Pulmonary artery endothelial cell (primary cell): ENCODE data around the gene FAM20A. TPM values are rescaled to one million over a fixed set of nuclear protein-coding genes. Genes with fewer than 3 reads are reported as not detected.

ENCODE experiments used
- DNase-seq: peaks from one replicate; pipeline ENCODE4 v3.0.0-alpha.2; 2011; ENCODE audit warnings: low read depth, low spot score
- total RNA-seq: library from RNA; depleted of rRNA; stranded (reverse); fragments of >200 nt; gene quantifications from 2 replicates; pipeline ENCODE4 v1.2.3, GENCODE V29; 2014

FAM20A gene
- total RNA-seq, 1 donor from 2014 or later, result not detected

DNA sequence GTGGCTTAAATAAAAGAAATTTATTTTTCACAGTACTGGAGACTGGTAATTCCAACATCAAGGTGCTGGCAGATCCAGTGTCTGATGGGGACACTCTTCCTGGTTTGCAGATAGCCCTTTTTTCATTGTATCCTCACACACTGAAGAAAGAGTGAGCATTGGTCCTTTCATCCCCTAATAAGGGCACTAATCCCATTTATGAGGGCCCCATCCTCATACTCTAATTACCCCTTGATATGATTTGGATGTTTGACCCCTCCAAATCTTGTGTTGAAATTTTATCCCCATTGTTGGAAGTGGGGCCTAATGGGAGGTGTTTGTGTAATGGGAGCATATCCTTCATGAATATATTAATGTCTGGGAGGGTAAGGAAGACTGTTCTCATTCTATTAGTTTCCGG is 9.4 kb upstream of the FAM20A start:
- DNase-seq, result no peak

DNA sequence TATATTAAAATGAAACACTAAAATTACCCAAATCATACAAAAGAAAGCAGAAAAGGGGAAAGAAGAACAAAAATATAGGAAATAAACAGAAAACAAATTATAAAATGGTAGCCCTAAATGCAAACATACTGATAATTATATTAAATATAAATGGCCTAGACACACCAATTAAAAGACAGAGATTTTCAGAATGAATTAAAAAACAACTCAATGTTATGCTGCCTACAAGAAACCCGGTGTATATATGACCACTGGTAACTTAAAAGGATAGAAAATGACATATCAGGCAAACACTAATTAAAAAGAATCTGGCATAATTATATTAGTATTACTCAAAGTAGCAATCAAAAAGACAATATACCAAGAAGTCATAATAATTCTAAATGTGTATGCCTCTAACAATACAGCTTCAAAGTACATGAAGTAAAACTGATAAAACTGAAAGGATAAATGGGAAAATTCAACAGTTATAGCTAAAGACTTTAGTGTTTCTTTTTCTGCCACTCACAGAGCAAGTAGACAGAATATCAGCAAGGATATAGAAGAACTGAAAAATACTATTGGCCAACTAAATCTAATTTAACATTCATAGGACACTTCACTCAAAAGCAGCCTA is 7.5 kb upstream of the FAM20A start:
- no peak for DNase-seq

GRCh38 chr17:68606451-68607307 is 5.5 kb upstream of the FAM20A start:
- no peak for DNase-seq

DNA sequence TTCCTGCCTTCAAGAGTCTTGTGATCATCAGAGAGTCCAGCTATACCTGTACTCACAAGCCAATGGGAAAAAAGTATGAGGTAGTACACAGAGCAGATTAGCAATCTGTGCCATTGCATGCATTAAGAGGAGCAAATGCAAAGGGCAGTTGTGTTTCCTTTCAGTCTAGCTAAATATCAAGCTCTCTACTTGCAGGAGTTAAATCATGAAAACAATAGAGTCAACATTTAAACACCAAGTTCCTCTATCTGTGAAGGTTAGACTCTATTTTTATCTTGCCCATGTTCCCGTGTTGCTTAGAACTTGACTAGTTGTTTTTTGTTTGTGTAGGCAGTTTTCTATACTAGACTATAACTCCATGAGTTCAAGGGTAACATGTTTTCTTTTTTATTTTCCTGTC is 4.7 kb upstream of the FAM20A start:
- no peak for DNase-seq

- DNase-seq, result no peak
Measured at GRCh38 chr17:68603656-68604055, 2.5 kb upstream of the FAM20A start.

DNA sequence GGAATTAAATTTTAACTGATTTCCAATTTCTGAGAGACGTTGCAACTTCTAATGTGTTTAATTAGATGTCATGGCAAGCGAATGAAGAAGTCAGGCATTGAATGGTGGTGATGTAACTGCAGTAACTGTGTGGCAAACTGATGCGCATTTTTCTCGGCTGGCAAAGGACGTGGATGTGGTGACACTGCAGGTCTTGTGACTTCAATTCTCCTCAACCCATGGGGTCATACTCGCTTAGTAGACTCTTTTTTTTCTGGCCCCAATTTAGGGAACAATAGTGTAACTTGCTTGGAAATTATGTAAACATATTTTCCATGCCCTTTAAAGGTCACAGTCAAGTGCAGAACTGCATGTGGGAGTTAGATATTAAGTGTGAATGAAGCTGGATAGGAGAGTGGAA is 1.9 kb upstream of the FAM20A start:
- DNase-seq, result no peak

- no peak for DNase-seq
Measured at GRCh38 chr17:68602289-68602688, 1.1 kb upstream of the FAM20A start.

DNA sequence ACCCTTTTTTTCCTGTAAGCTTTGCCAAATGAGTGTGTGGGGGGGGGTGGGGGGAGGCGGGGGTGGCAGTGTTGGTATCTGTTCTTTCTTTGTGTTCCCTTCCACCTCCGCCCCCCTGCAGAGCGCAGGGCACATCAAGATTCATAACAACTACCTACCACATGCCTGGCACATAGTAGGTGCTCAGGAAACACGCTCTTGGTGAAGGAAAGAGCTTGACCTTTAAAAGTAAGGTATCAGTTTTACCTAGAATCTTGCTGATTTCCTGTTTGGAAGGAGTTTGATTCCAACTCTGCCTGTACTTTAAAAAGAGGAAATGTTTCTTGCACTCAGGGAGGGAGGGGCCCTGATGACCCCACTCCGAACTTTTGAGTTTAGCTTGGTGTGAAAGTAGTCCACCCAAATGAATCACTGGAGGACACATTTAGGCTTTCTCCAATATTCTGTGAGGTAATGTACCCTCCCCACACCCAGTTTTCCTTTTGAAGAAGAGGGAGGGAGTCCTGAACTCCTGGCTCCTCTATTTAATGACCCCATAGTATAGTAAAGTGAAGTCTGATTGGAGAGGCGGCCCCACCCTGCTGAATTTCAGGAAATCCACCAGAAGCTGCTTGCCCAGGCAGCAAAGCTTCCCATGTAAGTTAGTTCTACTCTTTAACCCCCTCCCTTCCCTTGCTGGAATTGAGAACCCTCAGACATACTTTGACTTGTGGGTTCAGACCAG is 560 bp upstream of the FAM20A start:
- no peak for DNase-seq

DNA sequence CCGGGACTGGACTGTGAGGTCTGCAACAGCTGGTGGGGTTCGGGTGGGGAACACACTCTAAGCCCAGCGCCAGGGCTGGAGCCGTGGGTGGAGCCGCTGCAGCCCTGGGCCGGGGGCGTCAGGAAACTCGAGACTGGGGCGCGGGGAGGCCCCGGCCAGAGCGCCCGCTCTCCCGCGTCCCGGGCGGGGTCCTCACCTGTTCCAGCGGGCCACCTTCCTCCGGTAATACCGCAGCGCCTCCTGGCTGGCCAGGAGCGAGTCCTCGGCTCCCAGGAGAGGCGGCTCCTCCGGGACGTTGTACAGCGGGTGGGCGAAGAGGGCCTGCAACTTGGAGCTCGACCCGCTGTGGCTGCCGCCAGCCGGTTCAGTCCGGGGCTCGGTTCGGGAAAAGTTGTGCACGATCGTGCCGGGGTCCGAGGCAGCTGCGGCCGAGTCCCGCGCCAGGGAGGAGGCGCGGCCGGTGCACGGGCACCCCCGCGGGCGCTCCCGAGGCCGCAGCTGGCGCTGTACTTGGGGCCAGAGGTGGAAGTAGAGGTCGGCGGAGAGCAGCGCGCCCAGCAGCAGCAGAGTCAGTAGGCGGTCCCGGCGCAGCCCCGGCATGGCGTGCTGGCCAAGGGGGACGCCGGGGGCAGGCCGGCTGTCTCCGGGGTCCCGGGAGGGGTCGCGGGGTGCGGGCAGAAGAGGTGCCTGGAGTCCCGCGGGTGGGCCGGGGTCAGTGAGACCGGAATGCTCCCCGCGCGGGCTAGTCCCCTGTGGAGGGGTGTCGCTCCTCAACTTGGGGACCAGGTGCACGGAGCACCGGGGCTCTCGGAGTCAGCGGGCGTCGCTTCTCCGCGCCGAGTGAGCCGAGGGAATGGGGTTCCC is 868 bp downstream of the FAM20A start:
- DNase-seq, result no peak

DNA sequence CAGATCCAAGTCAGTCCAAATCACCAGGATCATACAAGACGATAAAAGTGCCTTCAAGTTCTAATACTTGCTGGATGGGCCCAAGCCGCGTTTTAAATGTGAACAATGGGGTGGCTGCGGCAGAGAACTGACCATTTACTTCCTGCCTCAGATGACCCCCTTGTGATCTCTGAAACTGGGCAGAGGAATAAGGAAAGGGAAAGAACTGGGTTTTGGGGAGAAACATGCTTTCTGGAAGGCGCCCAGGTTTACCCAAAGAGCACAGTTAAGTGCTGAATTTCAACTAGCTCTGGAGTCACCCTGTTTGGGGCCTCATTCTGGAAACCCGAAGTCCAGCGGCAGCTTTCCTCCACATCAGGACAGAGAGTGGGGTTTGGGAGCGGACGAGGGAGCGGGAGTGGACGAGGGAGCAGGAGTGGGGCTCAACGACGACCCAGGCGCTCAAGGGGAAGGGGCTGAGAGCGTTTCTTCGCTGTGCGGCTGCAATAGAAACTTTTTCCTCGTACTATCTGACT is 1.6 kb downstream of the FAM20A start:
- DNase-seq, result no peak

GRCh38 chr17:68599091-68599490 is 2.1 kb downstream of the FAM20A start:
- DNase-seq, result no peak

GRCh38 chr17:68598545-68598961 is 2.6 kb downstream of the FAM20A start:
- no peak for DNase-seq

- no peak for DNase-seq
Measured at GRCh38 chr17:68598074-68598473, 3.1 kb downstream of the FAM20A start.

DNA sequence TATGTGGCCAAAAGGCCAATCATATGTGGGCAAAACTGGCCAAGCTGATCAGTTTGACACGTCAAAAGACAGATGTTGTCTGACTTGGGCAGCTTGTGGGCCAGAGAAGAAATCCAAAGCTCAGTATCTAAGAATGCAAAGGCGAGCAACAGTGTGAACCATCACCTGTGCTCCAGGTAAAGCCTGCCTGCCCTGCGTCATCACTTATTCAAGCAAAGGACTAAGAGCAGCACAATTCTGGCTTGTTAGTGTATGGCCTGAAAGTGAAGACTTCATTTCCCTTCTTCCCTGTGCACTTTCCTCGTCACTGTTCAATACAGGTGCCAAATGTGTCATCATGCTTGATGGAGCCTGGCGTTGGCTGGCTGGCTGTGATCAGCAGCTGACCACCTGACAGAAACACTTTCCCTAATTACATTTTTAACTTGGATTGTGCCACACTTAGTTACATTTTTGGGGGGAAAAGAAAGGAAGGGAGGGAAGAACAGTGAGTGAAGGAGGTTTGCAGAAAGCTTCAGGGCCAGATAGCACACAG is 4.7 kb downstream of the FAM20A start:
- DNase-seq, result no peak

GRCh38 chr17:68595986-68596385 is 5.2 kb downstream of the FAM20A start:
- DNase-seq, result no peak

DNA sequence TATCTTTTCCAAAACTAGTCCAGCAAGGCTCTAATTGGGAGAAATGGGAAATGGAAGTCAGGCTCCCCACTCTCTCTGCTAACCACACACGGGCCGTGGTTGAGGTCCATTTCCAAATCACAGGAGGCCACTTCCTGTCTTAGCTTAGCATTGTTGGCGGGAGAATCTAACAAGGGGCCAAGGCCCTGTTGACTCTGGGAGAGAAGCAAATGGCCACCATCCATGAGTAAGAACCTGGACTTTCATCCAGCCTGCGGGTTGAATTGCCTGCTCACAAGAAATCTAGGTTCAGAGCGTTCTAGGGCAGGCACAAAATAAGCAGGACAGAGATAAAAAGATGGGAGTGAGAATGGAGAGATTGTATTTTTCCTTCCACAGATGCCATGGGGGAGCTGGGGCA is 5.7 kb downstream of the FAM20A start:
- DNase-seq, result no peak

DNA sequence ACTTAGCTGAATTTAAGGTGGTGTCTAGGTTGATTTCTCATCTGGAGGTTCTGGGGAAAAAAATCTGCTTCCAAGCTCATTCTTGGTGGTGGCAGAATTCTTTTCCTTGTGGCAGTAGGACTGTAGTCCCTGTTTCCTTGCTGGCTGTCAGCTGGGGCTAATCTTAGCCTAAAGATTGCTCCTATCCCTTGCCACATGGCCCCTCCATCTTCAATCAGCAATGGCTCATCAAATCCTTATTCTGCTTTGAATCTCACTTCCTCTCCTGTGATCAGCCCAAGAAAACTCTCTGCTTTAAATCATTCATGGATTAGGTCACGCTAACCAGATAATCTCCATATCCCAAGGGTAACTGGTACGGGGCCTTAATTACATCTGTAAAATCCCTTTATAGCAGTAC is 6.6 kb downstream of the FAM20A start:
- no peak for DNase-seq

DNA sequence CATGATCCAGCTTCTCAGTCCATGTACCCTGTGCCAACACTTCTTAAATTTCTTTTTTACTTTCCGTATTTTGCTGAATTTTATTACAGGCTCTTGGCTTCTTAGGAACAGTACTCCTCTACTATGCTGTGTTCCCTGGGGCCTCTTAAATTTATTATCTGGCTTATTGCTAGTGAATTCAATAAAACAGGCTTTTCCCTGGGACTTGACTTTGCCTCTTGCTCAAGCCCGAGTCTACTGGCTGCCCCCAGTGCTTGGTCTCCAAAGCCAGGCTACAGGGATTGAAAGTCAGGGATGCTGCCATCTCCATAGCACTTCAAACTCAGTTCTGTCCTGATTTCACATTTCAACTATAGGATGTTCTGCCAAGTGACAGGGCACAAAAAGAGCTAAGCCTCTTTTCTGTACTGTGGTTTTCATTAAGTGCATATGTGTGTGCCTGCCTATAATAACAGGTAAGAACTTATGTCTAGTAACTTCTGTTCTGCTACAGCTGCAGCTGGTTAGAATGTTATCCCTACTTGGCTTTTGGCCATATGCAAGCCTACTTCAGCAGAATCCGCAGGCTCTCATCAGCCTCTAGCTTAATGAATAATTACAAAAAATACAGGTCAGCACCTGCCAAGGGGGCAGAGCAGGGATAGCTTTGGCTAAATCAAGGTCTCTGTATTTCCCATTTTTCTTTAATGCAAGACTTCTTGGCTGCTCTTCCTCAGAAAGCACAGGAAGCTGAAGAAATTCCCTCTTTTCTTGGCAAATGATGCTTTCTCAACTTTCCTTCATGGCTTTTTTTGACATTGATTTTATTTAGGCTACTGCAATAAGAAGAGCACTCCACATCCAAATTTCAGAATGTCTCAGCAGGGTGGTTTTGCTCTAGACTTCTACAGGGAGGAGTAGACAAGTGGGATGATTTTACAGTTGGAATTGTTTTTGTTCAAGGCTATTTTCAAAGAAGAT is 8.2 kb downstream of the FAM20A start:
- no peak for DNase-seq

DNA sequence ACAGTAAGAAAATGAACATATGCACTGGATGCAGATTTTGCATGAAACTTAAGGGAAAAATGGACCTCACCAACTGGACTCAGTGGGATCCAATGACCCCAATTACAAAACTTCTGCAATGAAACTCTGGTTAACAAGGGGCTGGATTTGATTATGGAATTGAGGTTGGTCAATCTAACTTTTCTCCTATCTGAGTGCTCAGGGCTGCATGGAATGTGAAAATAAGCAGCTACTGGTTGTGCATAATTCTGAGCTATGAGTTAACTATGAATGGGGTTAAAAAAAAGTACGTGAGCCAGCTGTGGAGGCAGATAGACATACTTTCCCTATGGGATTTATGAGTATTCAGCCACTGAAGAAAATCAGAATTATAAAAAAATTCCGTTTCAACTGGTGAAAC is 9.2 kb downstream of the FAM20A start:
- DNase-seq, result no peak

GRCh38 chr17:68591583-68591982 is 9.6 kb downstream of the FAM20A start:
- DNase-seq, result no peak
